Measurements from ENCODE around the gene CIDEB. TPM values are rescaled to one million over a fixed set of nuclear protein-coding genes. Genes with fewer than 3 reads are reported as not detected.
A peak's percentile ranks its signal among the peaks of the same experiment; 100 is the strongest.

Gene CIDEB
- polyA plus RNA-seq, 1 donor from 2014 or later: not detected

GRCh38 chr14:24298892-24299254, 8.9 kb downstream of the CIDEB start:
- Histone ChIP-seq H3K27me3 (ENCODE audit: insufficient read depth, low read depth, low read length) (no peaks in the 10 kb centered on the region), H3K9ac (ENCODE audit: low read length) (peak overlapping the region; percentile 70), H3K27ac (ENCODE audit: low read length) (no peak overlapping the region), H4K20me1 (ENCODE audit: insufficient read depth) (no peaks in the 10 kb centered on the region), H3K4me2 (ENCODE audit: low read length) (peak overlapping the region; percentile 95), H3K9me2 (ENCODE audit: insufficient read depth, low read length) (no peaks in the 10 kb centered on the region), H3F3A (ENCODE audit: insufficient read depth, low read length, poor library complexity, severe bottlenecking) (no peaks in the 10 kb centered on the region), H3K79me2 (replicated peaks; ENCODE audit: insufficient read depth, low read length) (no peaks in the 10 kb centered on the region), H2AFZ (ENCODE audit: low read depth, low read length) (peak overlapping the region; percentile 91), H3K9me3 (ENCODE audit: low read length) (no peaks in the 10 kb centered on the region), H3K4me3 (ENCODE audit: low read length) (peak overlapping the region; percentile 97), H3K36me3 (ENCODE audit: insufficient read depth, low read length) (no peaks in the 10 kb centered on the region)
- no peak for TF ChIP-seq POLR2AphosphoS5 (IDR thresholded peaks at IDR 0.05)
- no peak for TF ChIP-seq MXI1 (conservative IDR thresholded peaks at IDR 0.05; ENCODE audit: poor library complexity, severe bottlenecking)
- no peak for TF ChIP-seq CTCF (IDR thresholded peaks at IDR 0.05; ENCODE audit: poor library complexity, severe bottlenecking)
- TF ChIP-seq EP300 (conservative IDR thresholded peaks at IDR 0.05; ENCODE audit: poor library complexity, severe bottlenecking): no peak
- no peak for TF ChIP-seq EZH2 (IDR thresholded peaks at IDR 0.05; ENCODE audit: borderline replicate concordance, insufficient read depth, low read length, poor library complexity, severe bottlenecking)
- TF ChIP-seq SMC3 (conservative IDR thresholded peaks at IDR 0.05; ENCODE audit: poor library complexity): no peak
- TF ChIP-seq TAF1 (IDR thresholded peaks at IDR 0.05; ENCODE audit: low read depth): no peak
- TF ChIP-seq RAD21 (conservative IDR thresholded peaks at IDR 0.05): no peak
- no peak for TF ChIP-seq REST (IDR thresholded peaks at IDR 0.05; ENCODE audit: borderline replicate concordance)

- Histone ChIP-seq H3K27me3 (ENCODE audit: insufficient read depth, low read depth, low read length) (no peaks in the 10 kb centered on the region), H3K9me2 (ENCODE audit: insufficient read depth, low read length) (no peaks in the 10 kb centered on the region), H3K4me2 (ENCODE audit: low read length) (no peak overlapping the region), H3K27ac (ENCODE audit: low read length) (no peak overlapping the region), H2AFZ (ENCODE audit: low read depth, low read length) (no peak overlapping the region), H3K4me3 (ENCODE audit: low read length) (no peak overlapping the region), H3K36me3 (ENCODE audit: insufficient read depth, low read length) (no peaks in the 10 kb centered on the region), H3K9me3 (ENCODE audit: low read length) (no peaks in the 10 kb centered on the region), H4K20me1 (ENCODE audit: insufficient read depth) (no peaks in the 10 kb centered on the region), H3K9ac (ENCODE audit: low read length) (no peak overlapping the region), H3F3A (ENCODE audit: insufficient read depth, low read length, poor library complexity, severe bottlenecking) (no peaks in the 10 kb centered on the region), H3K79me2 (replicated peaks; ENCODE audit: insufficient read depth, low read length) (no peaks in the 10 kb centered on the region)
- peak; percentile 29 for TF ChIP-seq RAD21 (conservative IDR thresholded peaks at IDR 0.05)
- TF ChIP-seq SMC3 (conservative IDR thresholded peaks at IDR 0.05; ENCODE audit: poor library complexity): peak; percentile 60
- TF ChIP-seq POLR2AphosphoS5 (IDR thresholded peaks at IDR 0.05): no peak
- peak; percentile 61 for TF ChIP-seq CTCF (IDR thresholded peaks at IDR 0.05; ENCODE audit: poor library complexity, severe bottlenecking)
These were observed 10.4 kb downstream of the CIDEB start for GRCh38 chr14:24297190-24297964.

Data from neural cell (in vitro differentiated cells).